Chondrocyte (in vitro differentiated cells): ENCODE measurements around the gene CST9. TPM values are rescaled to one million over a fixed set of nuclear protein-coding genes. Genes with fewer than 3 reads are reported as not detected.
A peak's percentile ranks its signal among the peaks of the same experiment; 100 is the strongest.

Experiments
- DNase-seq: peaks from one replicate; pipeline ENCODE4 v3.0.0; 2021; ENCODE audit warnings: mixed read lengths, low spot score
- H3K27ac Mint-ChIP-seq: one replicate; pipeline ENCODE4 v1.8.0; 2021; ENCODE audit warnings: mild to moderate bottlenecking, moderate library complexity, mixed read lengths; ENCODE audit not compliant: unreplicated experiment
- H3K27me3 Mint-ChIP-seq: 2 replicates; pipeline ENCODE4 v1.8.0; 2021; ENCODE audit warnings: low read depth, mixed read lengths
- H3K36me3 Mint-ChIP-seq: 2 replicates; pipeline ENCODE4 v1.8.0; 2021; ENCODE audit warnings: low read depth, mixed read lengths
- H3K4me1 Mint-ChIP-seq: 2 replicates; pipeline ENCODE4 v1.8.0; 2021; ENCODE audit warnings: low read depth, mild to moderate bottlenecking, mixed read lengths
- H3K4me3 Mint-ChIP-seq: one replicate; pipeline ENCODE4 v1.8.0; 2021; ENCODE audit warnings: mild to moderate bottlenecking, moderate library complexity, mixed read lengths; ENCODE audit not compliant: unreplicated experiment
- H3K9me3 Mint-ChIP-seq: 2 replicates; pipeline ENCODE4 v1.8.0; 2021; ENCODE audit warnings: low read depth, mixed read lengths
- CTCF ChIP-seq: fragments of 200-600 bp; sonication (generic); IDR thresholded peaks from 2 replicates; pipeline ENCODE4 v1.5.0; 2021; ENCODE audit warnings: antibody characterized with exemption, mild to moderate bottlenecking, moderate library complexity
- total RNA-seq: library from RNA; stranded (reverse); gene quantifications from 3 replicates; pipeline ENCODE4 v1.2.1, GENCODE V29; 2021

CST9 gene
- total RNA-seq, 1 donor from 2014 or later: not detected

GRCh38 chr20:23607497-23608245 is 2.0 kb upstream of the CST9 start:
- no peak for DNase-seq
- Mint-ChIP-seq H3K4me3 (no peak overlapping the region), H3K27me3 (no peaks in the 10 kb centered on the region), H3K9me3 (no peaks in the 10 kb centered on the region), H3K36me3 (no peaks in the 10 kb centered on the region), H3K27ac (no peak overlapping the region), H3K4me1 (peaks cover 12% of the 10 kb centered on the region)
- no peak for TF ChIP-seq CTCF

GRCh38 chr20:23606652-23607049 is 934 bp upstream of the CST9 start:
- H3K4me1 Mint-ChIP-seq: peaks cover 12% of the 10 kb centered on the region
- H3K27me3 Mint-ChIP-seq: no peaks in the 10 kb centered on the region
- no peaks in the 10 kb centered on the region for H3K36me3 Mint-ChIP-seq

GRCh38 chr20:23604306-23604705 is 1.4 kb downstream of the CST9 start:
- H3K36me3 Mint-ChIP-seq: no peaks in the 10 kb centered on the region
- H3K27ac Mint-ChIP-seq: no peak overlapping the region
- no peak for DNase-seq
- H3K27me3 Mint-ChIP-seq: no peaks in the 10 kb centered on the region
- peaks cover 12% of the 10 kb centered on the region for H3K4me1 Mint-ChIP-seq
- no peaks in the 10 kb centered on the region for H3K9me3 Mint-ChIP-seq
- no peak overlapping the region for H3K4me3 Mint-ChIP-seq
- TF ChIP-seq CTCF: no peak

More at GRCh38 chr20:23606652-23607049, 934 bp upstream of the CST9 start:
- Mint-ChIP-seq H3K9me3 (no peaks in the 10 kb centered on the region), H3K4me3 (no peak overlapping the region), H3K27ac (no peak overlapping the region)
- peak; percentile 93 for TF ChIP-seq CTCF
- no peak for DNase-seq

GRCh38 chr20:23603321-23603720 is 2.4 kb downstream of the CST9 start:
- DNase-seq: no peak
- H3K27me3 Mint-ChIP-seq: no peaks in the 10 kb centered on the region
- H3K36me3 Mint-ChIP-seq: no peaks in the 10 kb centered on the region
- no peak overlapping the region for H3K4me3 Mint-ChIP-seq
- no peak overlapping the region for H3K27ac Mint-ChIP-seq
- H3K9me3 Mint-ChIP-seq: no peaks in the 10 kb centered on the region
- TF ChIP-seq CTCF: no peak
- peaks cover 12% of the 10 kb centered on the region for H3K4me1 Mint-ChIP-seq

- no peak for DNase-seq
- TF ChIP-seq CTCF: no peak
- Mint-ChIP-seq H3K27me3 (peaks cover 2% of the 10 kb centered on the region), H3K4me1 (peaks cover 12% of the 10 kb centered on the region), H3K4me3 (no peak overlapping the region), H3K27ac (no peak overlapping the region), H3K9me3 (no peaks in the 10 kb centered on the region), H3K36me3 (no peaks in the 10 kb centered on the region)
Observed at GRCh38 chr20:23602699-23603098, 3.0 kb downstream of the CST9 start.
